HepG2 (cell line): ENCODE results near the gene ZNF277. TPM values are rescaled to one million over a fixed set of nuclear protein-coding genes. Genes with fewer than 3 reads are reported as not detected.

Source experiments
- ATAC-seq: fragments of 200-7000 bp; cut with Tn5 transposase; 3 replicates; pipeline ENCODE4 v1.9.1; 2020; ENCODE audit warnings: mild to moderate bottlenecking, moderate library complexity
- BruUV-seq: library from RNA; stranded (reverse); fragments of 400-500 nt; replicated peaks from 2 replicates; lab custom pipeline; 2021; lab: Mats Ljungman, UMichigan
- CTCF ChIA-PET: fragments of 300-600 bp; formaldehyde crosslinking; extraction: SDS; loops from one replicate; lab custom pipeline; 2021; ENCODE audit warnings: low total read pairs, inconsistent platforms, low intra/inter-chr PET ratio; lab: Yijun Ruan, JAX
- POLR2A ChIA-PET: fragments of 350-600 bp; sonication (Branson Sonifier 250); formaldehyde crosslinking; loops from one replicate; lab custom pipeline; 2020; ENCODE audit warnings: antibody characterized with exemption, inconsistent platforms; lab: Yijun Ruan, JAX
- DNase-seq: peaks from one replicate; pipeline ENCODE4 v3.0.0-alpha.2; 2015; ENCODE audit warnings: low spot score
- FAIRE-seq: peaks from 3 replicates; lab custom pipeline; 2011; peaks lifted over from hg19 to GRCh38; lab: Jason Lieb, UNC
- H2AFZ ChIP-seq: one replicate; pipeline ENCODE4 v1.6.1; 2011; ENCODE audit warnings: low read length, inconsistent platforms
- H3K27ac ChIP-seq: fragments of 300-600 bp; 3 replicates; pipeline ENCODE4 v1.8.0; 2011; ENCODE audit warnings: mixed run types, mild to moderate bottlenecking, mixed read lengths, low read length, inconsistent platforms; ENCODE audit not compliant: insufficient read depth; ENCODE audit errors: extremely low read length
- H3K27me3 ChIP-seq, 2 experiments: fragments of 200-600 bp in 1 of 2; 2 replicates in 1 of 2; 3 replicates in 1 of 2; pipeline versions ENCODE4 v1.6.0 to v1.8.0; 2011; ENCODE audit warnings: low read length in 2 of 2, mild to moderate bottlenecking in 2 of 2, moderate library complexity in 2 of 2, inconsistent platforms in 1 of 2; ENCODE audit not compliant: insufficient read depth in 2 of 2, control insufficient read depth in 1 of 2
- H3K36me3 ChIP-seq, 2 experiments: fragments of 200-600 bp in 1 of 2; replicated peaks in 1 of 2; 2 replicates in 1 of 2; 3 replicates in 1 of 2; pipeline versions ENCODE4 v1.5.1 to v1.8.0; 2011; ENCODE audit warnings: low read length in 2 of 2, inconsistent platforms in 1 of 2; ENCODE audit not compliant: insufficient read depth in 2 of 2, control insufficient read depth in 1 of 2
- H3K4me1 ChIP-seq: 2 replicates; pipeline ENCODE4 v1.5.1; 2012; ENCODE audit warnings: low read length, inconsistent platforms; ENCODE audit not compliant: insufficient read depth
- H3K4me2 ChIP-seq: 2 replicates; pipeline ENCODE4 v1.6.0; 2011; ENCODE audit warnings: low read depth, low read length, inconsistent platforms
- H3K4me3 ChIP-seq, 3 experiments: fragments of 200-600 bp in 1 of 3; sonication (generic), shearing (Covaris generic) in 1 of 3; replicated peaks in 1 of 3; 2 replicates each; pipeline ENCODE4 v1.5.1; 2011 to 2016; ENCODE audit warnings: low read length in 3 of 3, inconsistent platforms in 2 of 3, low read depth in 2 of 3, mild to moderate bottlenecking in 2 of 3, control low read depth in 1 of 3, mixed read lengths in 1 of 3; ENCODE audit not compliant: insufficient read depth in 1 of 3
- H3K79me2 ChIP-seq: one replicate; pipeline ENCODE4 v1.6.1; 2011; ENCODE audit warnings: low read length, inconsistent platforms; ENCODE audit not compliant: insufficient read depth
- H3K9ac ChIP-seq: 2 replicates; pipeline ENCODE4 v1.6.0; 2011; ENCODE audit warnings: mild to moderate bottlenecking, low read depth, low read length, inconsistent platforms; ENCODE audit not compliant: insufficient read depth
- H3K9me3 ChIP-seq: 2 replicates; pipeline ENCODE4 v1.5.1; 2012; ENCODE audit warnings: mild to moderate bottlenecking, low read length
- H4K20me1 ChIP-seq: 2 replicates; pipeline ENCODE4 v1.6.0; 2011; ENCODE audit warnings: inconsistent platforms, mild to moderate bottlenecking, low read length, moderate library complexity; ENCODE audit not compliant: insufficient read depth
- KAT7 ChIP-seq: IDR thresholded peaks from 2 replicates; pipeline ENCODE4 v1.6.1; 2018; ENCODE audit warnings: borderline replicate concordance, missing compliant biosample characterization
- SRSF1 ChIP-seq: fragments of 200-400 bp; formaldehyde crosslinking; optimal IDR thresholded peaks from 2 replicates; pipeline ENCODE3; 2017; ENCODE audit warnings: mild to moderate bottlenecking, low read depth, low read length, moderate library complexity
- U2AF2 ChIP-seq: fragments of 200-400 bp; formaldehyde crosslinking; IDR thresholded peaks from 2 replicates; pipeline ENCODE4 v1.6.1; 2017; ENCODE audit warnings: low read depth, mild to moderate bottlenecking, low read length
- ZBTB42 ChIP-seq: sonication (generic); formaldehyde crosslinking; IDR thresholded peaks from 2 replicates; pipeline ENCODE4 v1.5.0; 2020; ENCODE audit warnings: mild to moderate bottlenecking, missing genetic modification reagents
- ZFP1 ChIP-seq: IDR thresholded peaks from 2 replicates; pipeline ENCODE4 v1.6.1; 2016
- ZNF589 ChIP-seq: sonication (generic); formaldehyde crosslinking; conservative IDR thresholded peaks from 2 replicates; pipeline ENCODE4 v1.8.0; 2022; ENCODE audit warnings: mild to moderate bottlenecking, moderate library complexity, missing genetic modification reagents
- ZSCAN22 ChIP-seq: sonication (generic); formaldehyde crosslinking; IDR thresholded peaks from 2 replicates; pipeline ENCODE4 v1.4.0; 2020; ENCODE audit warnings: mild to moderate bottlenecking, missing genetic modification reagents
- WGBS: methylation state at CpG from one replicate; pipeline ENCODE4 v1.1.6; 2017; ENCODE audit warnings: low lambda C conversion rate; 5-methylcytosine and 5-hydroxymethylcytosine counted together
- in situ Hi-C: cut with HindIII; loops from 2 replicates; pipeline ENCODE4 v1.10.0; 2017; ENCODE audit warnings: low pct_unique_long_range_greater_than_20kb; ENCODE audit not compliant: extremely low pct_ligation_motif_present
- intact Hi-C: fragments of 100-400 bp; cut with micrococcal nuclease; formaldehyde crosslinking; loops from one replicate; pipeline ENCODE4 v1.10.0; 2022; ENCODE audit not compliant: unreplicated experiment
- polyA plus RNA-seq, 8 experiments: library from polyadenylated mRNA; depleted of rRNA in 3 of 8; stranded (reverse) in 7 of 8; unstranded in 1 of 8; fragments of >200 nt; fragmentation: Illumina TruSeq in 4 of 8; extraction: Trizol in 4 of 8; gene quantifications; 2 replicates each; pipeline versions ENCODE4 v1.2.1 to v1.2.3, GENCODE V29; 2011 to 2016; ENCODE audit warnings: low read depth in 4 of 8, missing spikeins in 1 of 8, mixed read lengths in 1 of 8; ENCODE audit not compliant: insufficient read depth in 1 of 8
- total RNA-seq, 5 experiments: library from RNA; depleted of rRNA; stranded (reverse); fragments of >200 nt; fragmentation: Illumina TruSeq; extraction: Trizol; gene quantifications; 2 replicates each; pipeline ENCODE4 v1.2.3, GENCODE V29; 2016; ENCODE audit warnings: low read depth in 1 of 5
- TF ChIP-seq, protein P1 (sequence below): sonication (generic); formaldehyde crosslinking; IDR thresholded peaks from 2 replicates; pipeline ENCODE4 v1.9.0; 2021; ENCODE audit warnings: mild to moderate bottlenecking, missing genetic modification reagents
- TF ChIP-seq, protein P2 (sequence below): sonication (generic); formaldehyde crosslinking; IDR thresholded peaks from 2 replicates; pipeline ENCODE4 v1.4.0; 2020; ENCODE audit warnings: missing genetic modification reagents
- TF ChIP-seq, protein P3 (sequence below): sonication (generic); formaldehyde crosslinking; IDR thresholded peaks from 2 replicates; pipeline ENCODE4 v1.4.0; 2020; ENCODE audit warnings: missing genetic modification reagents, borderline replicate concordance
- TF ChIP-seq, protein P4 (sequence below): sonication (generic); formaldehyde crosslinking; IDR thresholded peaks from 2 replicates; pipeline ENCODE4 v1.5.0; 2020; ENCODE audit warnings: missing genetic modification reagents

The ZNF277 gene
- total and polyA plus RNA-seq, 2 of the 13 experiments (the other 11 are each of a cell fraction or from before 2014, with no cell fraction given), result 29.1 to 30.1 TPM

DNA sequence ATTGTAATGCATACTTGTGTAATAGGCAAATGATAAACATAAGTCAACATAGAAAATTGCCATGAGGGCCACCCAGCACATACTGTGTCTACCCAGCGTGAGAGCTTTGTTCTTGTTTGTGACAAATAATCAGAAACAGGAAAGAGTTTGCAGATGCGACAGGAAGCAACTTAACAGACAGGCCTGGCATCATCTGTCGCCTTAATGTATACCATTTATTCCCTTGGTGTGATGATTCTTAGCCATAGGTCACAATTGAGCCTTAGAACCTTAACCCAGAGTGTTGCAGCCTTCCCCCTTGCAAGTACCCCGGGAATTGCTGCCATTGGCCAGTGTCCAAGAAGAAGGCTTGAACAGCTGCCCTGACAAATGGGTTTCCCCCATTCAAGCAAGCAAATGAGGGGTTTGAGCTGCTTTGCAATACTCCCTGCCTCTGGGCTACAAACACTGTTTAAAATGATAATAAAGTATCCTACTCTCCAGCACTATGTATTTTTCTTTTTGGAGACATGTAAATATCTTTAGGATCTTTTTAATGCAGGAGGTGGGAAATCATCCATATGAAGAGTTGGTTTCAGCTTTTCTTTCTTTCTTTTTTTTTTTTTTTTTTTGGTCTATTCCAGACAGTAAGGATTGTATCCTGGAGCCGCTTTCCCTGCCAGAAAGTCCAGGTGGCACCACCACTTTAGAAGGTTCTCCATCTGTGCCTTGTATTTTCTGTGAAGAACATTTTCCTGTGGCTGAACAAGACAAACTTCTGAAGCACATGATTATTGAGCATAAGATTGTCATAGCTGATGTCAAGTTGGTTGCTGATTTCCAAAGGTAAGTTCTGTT is 80.0 kb downstream of the ZNF277 start:
- BruUV-seq, result no TSS peak
- in situ Hi-C loops, result no loop called here
- 93% methylated on average over 5 of the region's 5 CpGs for WGBS
- no peaks in the 10 kb centered on the region for H4K20me1 ChIP-seq
- ChIA-PET POLR2A (no interaction called here), CTCF (no interaction called here)
- H2AFZ ChIP-seq, result no peak overlapping the region
- H3K36me3 ChIP-seq, result peaks cover 1 to 25% of the 10 kb centered on the region in 2 experiments; a peak in 4 of 5 replicates
- DNase-seq (no peak), ATAC-seq (no peak), FAIRE-seq (no peak)
- no peaks in the 10 kb centered on the region for H3K9me3 ChIP-seq
- H3K79me2 ChIP-seq, result no peaks in the 10 kb centered on the region
- H3K9ac ChIP-seq, result no peak overlapping the region
- intact Hi-C loops, result no loop called here
- no peak overlapping the region for H3K4me3 ChIP-seq
- H3K27ac ChIP-seq, result no peak overlapping the region
- H3K4me1 ChIP-seq, result no peaks in the 10 kb centered on the region
- H3K4me2 ChIP-seq, result no peak overlapping the region
- H3K27me3 ChIP-seq, result no peaks in the 10 kb centered on the region
- TF ChIP-seq U2AF2 (no peak), ZFP1 (no peak), ZBTB42 (CRISPR knock-in tag) (no peak), ZNF589 (CRISPR knock-in tag) (no peak), SRSF1 (no peak), ZSCAN22 (CRISPR knock-in tag) (no peak), KAT7 (CRISPR knock-in tag) (no peak)
- TF ChIP-seq, protein P1, sequence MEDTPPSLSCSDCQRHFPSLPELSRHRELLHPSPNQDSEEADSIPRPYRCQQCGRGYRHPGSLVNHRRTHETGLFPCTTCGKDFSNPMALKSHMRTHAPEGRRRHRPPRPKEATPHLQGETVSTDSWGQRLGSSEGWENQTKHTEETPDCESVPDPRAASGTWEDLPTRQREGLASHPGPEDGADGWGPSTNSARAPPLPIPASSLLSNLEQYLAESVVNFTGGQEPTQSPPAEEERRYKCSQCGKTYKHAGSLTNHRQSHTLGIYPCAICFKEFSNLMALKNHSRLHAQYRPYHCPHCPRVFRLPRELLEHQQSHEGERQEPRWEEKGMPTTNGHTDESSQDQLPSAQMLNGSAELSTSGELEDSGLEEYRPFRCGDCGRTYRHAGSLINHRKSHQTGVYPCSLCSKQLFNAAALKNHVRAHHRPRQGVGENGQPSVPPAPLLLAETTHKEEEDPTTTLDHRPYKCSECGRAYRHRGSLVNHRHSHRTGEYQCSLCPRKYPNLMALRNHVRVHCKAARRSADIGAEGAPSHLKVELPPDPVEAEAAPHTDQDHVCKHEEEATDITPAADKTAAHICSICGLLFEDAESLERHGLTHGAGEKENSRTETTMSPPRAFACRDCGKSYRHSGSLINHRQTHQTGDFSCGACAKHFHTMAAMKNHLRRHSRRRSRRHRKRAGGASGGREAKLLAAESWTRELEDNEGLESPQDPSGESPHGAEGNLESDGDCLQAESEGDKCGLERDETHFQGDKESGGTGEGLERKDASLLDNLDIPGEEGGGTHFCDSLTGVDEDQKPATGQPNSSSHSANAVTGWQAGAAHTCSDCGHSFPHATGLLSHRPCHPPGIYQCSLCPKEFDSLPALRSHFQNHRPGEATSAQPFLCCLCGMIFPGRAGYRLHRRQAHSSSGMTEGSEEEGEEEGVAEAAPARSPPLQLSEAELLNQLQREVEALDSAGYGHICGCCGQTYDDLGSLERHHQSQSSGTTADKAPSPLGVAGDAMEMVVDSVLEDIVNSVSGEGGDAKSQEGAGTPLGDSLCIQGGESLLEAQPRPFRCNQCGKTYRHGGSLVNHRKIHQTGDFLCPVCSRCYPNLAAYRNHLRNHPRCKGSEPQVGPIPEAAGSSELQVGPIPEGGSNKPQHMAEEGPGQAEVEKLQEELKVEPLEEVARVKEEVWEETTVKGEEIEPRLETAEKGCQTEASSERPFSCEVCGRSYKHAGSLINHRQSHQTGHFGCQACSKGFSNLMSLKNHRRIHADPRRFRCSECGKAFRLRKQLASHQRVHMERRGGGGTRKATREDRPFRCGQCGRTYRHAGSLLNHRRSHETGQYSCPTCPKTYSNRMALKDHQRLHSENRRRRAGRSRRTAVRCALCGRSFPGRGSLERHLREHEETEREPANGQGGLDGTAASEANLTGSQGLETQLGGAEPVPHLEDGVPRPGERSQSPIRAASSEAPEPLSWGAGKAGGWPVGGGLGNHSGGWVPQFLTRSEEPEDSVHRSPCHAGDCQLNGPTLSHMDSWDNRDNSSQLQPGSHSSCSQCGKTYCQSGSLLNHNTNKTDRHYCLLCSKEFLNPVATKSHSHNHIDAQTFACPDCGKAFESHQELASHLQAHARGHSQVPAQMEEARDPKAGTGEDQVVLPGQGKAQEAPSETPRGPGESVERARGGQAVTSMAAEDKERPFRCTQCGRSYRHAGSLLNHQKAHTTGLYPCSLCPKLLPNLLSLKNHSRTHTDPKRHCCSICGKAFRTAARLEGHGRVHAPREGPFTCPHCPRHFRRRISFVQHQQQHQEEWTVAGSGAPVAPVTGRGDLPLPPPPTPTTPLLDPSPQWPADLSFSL, result no peak
- TF ChIP-seq, protein P2, sequence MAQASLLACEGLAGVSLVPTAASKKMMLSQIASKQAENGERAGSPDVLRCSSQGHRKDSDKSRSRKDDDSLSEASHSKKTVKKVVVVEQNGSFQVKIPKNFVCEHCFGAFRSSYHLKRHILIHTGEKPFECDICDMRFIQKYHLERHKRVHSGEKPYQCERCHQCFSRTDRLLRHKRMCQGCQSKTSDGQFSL, result no peak
- TF ChIP-seq, protein P3, sequence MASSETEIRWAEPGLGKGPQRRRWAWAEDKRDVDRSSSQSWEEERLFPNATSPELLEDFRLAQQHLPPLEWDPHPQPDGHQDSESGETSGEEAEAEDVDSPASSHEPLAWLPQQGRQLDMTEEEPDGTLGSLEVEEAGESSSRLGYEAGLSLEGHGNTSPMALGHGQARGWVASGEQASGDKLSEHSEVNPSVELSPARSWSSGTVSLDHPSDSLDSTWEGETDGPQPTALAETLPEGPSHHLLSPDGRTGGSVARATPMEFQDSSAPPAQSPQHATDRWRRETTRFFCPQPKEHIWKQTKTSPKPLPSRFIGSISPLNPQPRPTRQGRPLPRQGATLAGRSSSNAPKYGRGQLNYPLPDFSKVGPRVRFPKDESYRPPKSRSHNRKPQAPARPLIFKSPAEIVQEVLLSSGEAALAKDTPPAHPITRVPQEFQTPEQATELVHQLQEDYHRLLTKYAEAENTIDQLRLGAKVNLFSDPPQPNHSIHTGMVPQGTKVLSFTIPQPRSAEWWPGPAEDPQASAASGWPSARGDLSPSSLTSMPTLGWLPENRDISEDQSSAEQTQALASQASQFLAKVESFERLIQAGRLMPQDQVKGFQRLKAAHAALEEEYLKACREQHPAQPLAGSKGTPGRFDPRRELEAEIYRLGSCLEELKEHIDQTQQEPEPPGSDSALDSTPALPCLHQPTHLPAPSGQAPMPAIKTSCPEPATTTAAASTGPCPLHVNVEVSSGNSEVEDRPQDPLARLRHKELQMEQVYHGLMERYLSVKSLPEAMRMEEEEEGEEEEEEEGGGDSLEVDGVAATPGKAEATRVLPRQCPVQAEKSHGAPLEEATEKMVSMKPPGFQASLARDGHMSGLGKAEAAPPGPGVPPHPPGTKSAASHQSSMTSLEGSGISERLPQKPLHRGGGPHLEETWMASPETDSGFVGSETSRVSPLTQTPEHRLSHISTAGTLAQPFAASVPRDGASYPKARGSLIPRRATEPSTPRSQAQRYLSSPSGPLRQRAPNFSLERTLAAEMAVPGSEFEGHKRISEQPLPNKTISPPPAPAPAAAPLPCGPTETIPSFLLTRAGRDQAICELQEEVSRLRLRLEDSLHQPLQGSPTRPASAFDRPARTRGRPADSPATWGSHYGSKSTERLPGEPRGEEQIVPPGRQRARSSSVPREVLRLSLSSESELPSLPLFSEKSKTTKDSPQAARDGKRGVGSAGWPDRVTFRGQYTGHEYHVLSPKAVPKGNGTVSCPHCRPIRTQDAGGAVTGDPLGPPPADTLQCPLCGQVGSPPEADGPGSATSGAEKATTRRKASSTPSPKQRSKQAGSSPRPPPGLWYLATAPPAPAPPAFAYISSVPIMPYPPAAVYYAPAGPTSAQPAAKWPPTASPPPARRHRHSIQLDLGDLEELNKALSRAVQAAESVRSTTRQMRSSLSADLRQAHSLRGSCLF (CRISPR knock-in tag), result no peak
- TF ChIP-seq, protein P4, sequence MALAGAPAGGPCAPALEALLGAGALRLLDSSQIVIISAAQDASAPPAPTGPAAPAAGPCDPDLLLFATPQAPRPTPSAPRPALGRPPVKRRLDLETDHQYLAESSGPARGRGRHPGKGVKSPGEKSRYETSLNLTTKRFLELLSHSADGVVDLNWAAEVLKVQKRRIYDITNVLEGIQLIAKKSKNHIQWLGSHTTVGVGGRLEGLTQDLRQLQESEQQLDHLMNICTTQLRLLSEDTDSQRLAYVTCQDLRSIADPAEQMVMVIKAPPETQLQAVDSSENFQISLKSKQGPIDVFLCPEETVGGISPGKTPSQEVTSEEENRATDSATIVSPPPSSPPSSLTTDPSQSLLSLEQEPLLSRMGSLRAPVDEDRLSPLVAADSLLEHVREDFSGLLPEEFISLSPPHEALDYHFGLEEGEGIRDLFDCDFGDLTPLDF (CRISPR knock-in tag), result no peak
